NCI-H2107 treated with DMSO at 0.1 percent for 48 hours (cell line): Measurements from ENCODE around the gene TEAD2.

Experiments
- DNase-seq: peaks from one replicate; lab custom pipeline; 2025; ENCODE audit not compliant: unreplicated experiment; lab: John Stamatoyannopoulos, UW

The TEAD2 gene

GRCh38 chr19:49362048-49362928, at the start of gene TEAD2:
TSS of gene TEAD2 (minus strand) at chr19:49362416. CDS start at chr19:49360075, 2,341 bp downstream.
- DNase-seq: no peak

- no peak for DNase-seq
Observed at GRCh38 chr19:49411681-49412326, 49.6 kb upstream of the TEAD2 start.

GRCh38 chr19:49409441-49410029, 47.3 kb upstream of the TEAD2 start:
- no peak for DNase-seq

DNA sequence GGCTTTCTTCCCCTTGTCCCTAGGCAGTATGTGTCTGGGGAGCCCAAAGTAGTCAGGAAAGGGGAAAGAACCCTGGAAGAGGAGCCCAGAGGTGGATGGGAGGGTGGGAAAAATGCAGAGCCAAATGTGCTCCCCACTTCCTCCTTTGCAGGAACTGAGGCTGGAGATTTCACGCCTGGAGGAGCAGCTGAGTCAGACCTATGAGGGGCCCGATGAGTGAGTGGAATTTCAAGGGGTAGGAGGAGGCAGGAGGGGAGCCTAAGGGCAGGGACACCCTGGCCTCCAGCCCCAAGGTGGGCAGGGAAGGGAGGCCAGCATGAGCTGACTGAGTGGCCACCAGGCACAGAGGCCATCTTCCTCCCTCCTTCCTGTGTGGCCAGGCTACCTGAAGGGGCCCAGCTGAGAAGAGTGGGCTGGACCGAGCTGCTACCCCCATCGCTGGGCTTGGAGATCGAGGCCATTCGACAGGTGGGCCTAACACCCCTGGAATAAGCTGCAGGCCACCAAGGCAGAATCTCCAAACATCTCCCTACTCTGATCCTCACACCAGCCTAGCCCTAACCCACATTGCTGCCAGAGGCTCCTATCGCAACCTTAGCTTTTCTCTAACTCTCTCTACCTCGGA, 46.7 kb upstream of the TEAD2 start:
- DNase-seq: no peak

- no peak for DNase-seq
Observed at GRCh38 chr19:49407482-49408015, 45.3 kb upstream of the TEAD2 start.

DNA sequence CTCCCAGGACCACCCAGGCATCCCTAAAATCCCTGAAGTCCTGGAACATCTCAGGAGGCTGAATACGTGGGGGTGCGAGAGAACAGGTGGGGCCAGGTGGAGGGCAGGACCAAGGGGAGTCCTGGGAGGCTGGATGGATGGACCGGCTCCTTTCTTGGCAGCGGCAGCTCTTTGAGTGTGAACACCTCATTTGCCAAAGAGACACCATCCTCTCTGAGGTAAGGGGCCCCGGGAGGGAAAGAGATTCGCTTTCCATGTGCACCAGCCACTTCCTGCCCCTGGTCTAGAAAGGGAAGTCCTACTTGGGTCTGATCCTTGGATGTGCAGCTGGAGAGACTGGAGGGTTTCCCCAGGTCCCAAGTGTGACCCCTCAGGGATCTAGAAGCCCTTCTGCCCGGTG, 44.9 kb upstream of the TEAD2 start:
- DNase-seq: no peak

GRCh38 chr19:49403404-49404187, 41.4 kb upstream of the TEAD2 start:
- peak; percentile 98 for DNase-seq

DNA sequence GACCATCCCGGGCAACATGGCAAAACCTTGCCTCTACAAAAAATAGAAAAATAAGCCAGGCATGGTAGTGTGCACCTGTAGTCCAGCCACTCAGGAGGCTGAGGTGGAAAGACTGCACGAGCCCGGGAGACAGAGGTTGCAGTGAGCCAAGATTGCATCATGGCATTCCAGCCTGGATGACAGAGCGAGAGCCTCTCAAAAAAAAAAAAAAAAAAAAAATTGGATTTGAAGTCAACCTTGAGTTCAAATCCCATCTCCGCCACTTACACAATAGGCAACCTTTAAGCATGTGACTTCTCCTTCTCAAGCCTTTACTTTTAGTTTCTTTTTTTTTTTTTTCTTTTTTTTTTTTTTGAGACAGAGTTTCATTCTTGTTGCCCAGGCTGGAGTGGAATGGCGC, 37.8 kb upstream of the TEAD2 start:
- no peak for DNase-seq

GRCh38 chr19:49398931-49399330, 36.7 kb upstream of the TEAD2 start:
- no peak for DNase-seq

- no peak for DNase-seq
Observed at GRCh38 chr19:49398001-49398615, 35.9 kb upstream of the TEAD2 start.

- no peak for DNase-seq
Observed at GRCh38 chr19:49396738-49397505, 34.7 kb upstream of the TEAD2 start.

GRCh38 chr19:49395581-49396407, 33.6 kb upstream of the TEAD2 start:
- no peak for DNase-seq

- DNase-seq: no peak
Observed at GRCh38 chr19:49393881-49394280, 31.7 kb upstream of the TEAD2 start.

GRCh38 chr19:49391581-49392399, 29.6 kb upstream of the TEAD2 start:
- peak; percentile 76 for DNase-seq

GRCh38 chr19:49390929-49391359, 28.7 kb upstream of the TEAD2 start:
- no peak for DNase-seq

- DNase-seq: no peak
Observed at GRCh38 chr19:49390131-49390928, 28.1 kb upstream of the TEAD2 start.

DNA sequence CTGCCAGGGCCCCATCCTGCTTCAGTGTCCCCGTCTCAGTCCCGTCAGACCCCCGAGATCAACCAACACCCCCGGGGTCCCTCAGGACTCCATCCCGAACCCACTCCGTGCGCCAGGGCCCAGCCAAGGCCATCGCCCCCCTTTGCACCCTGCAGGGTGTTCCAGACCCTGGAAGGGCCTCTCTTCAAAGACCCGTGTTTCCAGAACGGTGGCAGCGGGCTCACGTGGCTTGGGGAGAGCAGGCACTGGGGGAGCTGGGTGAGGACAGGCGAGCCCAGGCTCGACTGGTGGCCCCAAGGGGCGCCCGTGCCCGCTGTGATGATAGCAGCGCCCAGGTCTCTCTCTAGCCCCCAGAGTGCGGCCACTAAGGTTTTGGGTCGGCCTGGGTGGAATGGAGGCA, 27.2 kb upstream of the TEAD2 start:
- DNase-seq: no peak
